HG02884 (cell line): ENCODE results near the gene HSPA12B.

Source experiments
- ATAC-seq: cut with Tn5 transposase; IDR thresholded peaks from one replicate; pipeline ENCODE4 v1.9.1; 2021; ENCODE audit warnings: mild to moderate bottlenecking, moderate library complexity; ENCODE audit not compliant: unreplicated experiment

Gene HSPA12B

GRCh38 chr20:3765171-3765882, 32.8 kb downstream of the HSPA12B start:
- ATAC-seq = no peak

GRCh38 chr20:3766422-3767109, 34.1 kb downstream of the HSPA12B start:
- no peak for ATAC-seq

GRCh38 chr20:3767110-3767426, 34.6 kb downstream of the HSPA12B start:
- ATAC-seq = no peak

GRCh38 chr20:3767427-3768341, 35.2 kb downstream of the HSPA12B start, which contains the start of gene ADISSP:
Gene ADISSP, minus strand, starts transcription at chr20:3767753. Its CDS starts 7,653 bp downstream, at chr20:3760100.
- peak; percentile 90 for ATAC-seq

- peak; percentile 31 for ATAC-seq
Measured at GRCh38 chr20:3768342-3769130, 36.1 kb downstream of the HSPA12B start.

GRCh38 chr20:3771552-3772058, 39.1 kb downstream of the HSPA12B start:
- ATAC-seq = no peak

- no peak for ATAC-seq
Measured at GRCh38 chr20:3775457-3776108, 43.1 kb downstream of the HSPA12B start.

GRCh38 chr20:3777381-3777715, 44.9 kb downstream of the HSPA12B start:
- ATAC-seq = no peak

- no peak for ATAC-seq
Measured at GRCh38 chr20:3777716-3778629, 45.5 kb downstream of the HSPA12B start.

- ATAC-seq = no peak
Measured at GRCh38 chr20:3778976-3779375, 46.5 kb downstream of the HSPA12B start.

GRCh38 chr20:3781153-3781910, 48.8 kb downstream of the HSPA12B start, which contains the start of gene SPEF1:
Gene SPEF1, minus strand, starts transcription at chr20:3781448. Its CDS starts 161 bp downstream, at chr20:3781287.
- peak; percentile 66 for ATAC-seq

GRCh38 chr20:3782597-3782996, 50.1 kb downstream of the HSPA12B start:
- no peak for ATAC-seq

GRCh38 chr20:3783068-3783489, 50.6 kb downstream of the HSPA12B start:
- ATAC-seq = no peak

GRCh38 chr20:3783511-3784195, 51.2 kb downstream of the HSPA12B start:
- ATAC-seq = no peak

- ATAC-seq = no peak
Measured at GRCh38 chr20:3784216-3784853, 51.9 kb downstream of the HSPA12B start.

GRCh38 chr20:3784863-3785239, 52.4 kb downstream of the HSPA12B start:
- ATAC-seq = no peak
